HCT116 (cell line): Measurements from ENCODE around the gene XPNPEP2. TPM values are rescaled to one million over a fixed set of nuclear protein-coding genes. Genes with fewer than 3 reads are reported as not detected.

ENCODE experiments used
- ATAC-seq: fragments of 200-7000 bp; cut with Tn5 transposase; 2 replicates; pipeline ENCODE4 v1.9.1; 2020; ENCODE audit warnings: mild to moderate bottlenecking, moderate library complexity
- BruUV-seq: library from RNA; stranded (reverse); fragments of 400-500 nt; replicated peaks from 2 replicates; lab custom pipeline; 2021; lab: Mats Ljungman, UMichigan
- CTCF ChIA-PET: fragments of 300-600 bp; sonication (Branson Sonifier 250); formaldehyde crosslinking; loops from one replicate; lab custom pipeline; 2021; ENCODE audit warnings: antibody characterized with exemption; lab: Charles Lee
- POLR2A ChIA-PET: fragments of 300-600, 350-600 bp; sonication (Branson Sonifier 250); formaldehyde crosslinking; loops from one replicate; lab custom pipeline; 2021; ENCODE audit warnings: antibody characterized with exemption; lab: Charles Lee
- RAD21 ChIA-PET, 2 experiments: fragments of 300-600 bp; sonication (Branson Sonifier 250); formaldehyde crosslinking; loops; one replicate each; lab custom pipeline; 2023; ENCODE audit warnings: low total read pairs in 2 of 2; ENCODE audit not compliant: uncharacterized antibody in 2 of 2, unreplicated experiment in 2 of 2, low non-redundant PET in 1 of 2; lab: Charles Lee
- DNase-seq: peaks from one replicate; pipeline ENCODE4 v3.0.0-alpha.2; 2010; ENCODE audit warnings: low read depth, low spot score
- H2AFZ ChIP-seq: fragments of 200-600 bp; shearing (Covaris generic), sonication (generic); 2 replicates; pipeline ENCODE4 v1.6.1; 2017; ENCODE audit warnings: low read depth, mixed run types, mixed read lengths, antibody characterized with exemption, low read length; ENCODE audit not compliant: poor library complexity, severe bottlenecking
- H3K27ac ChIP-seq: 2 replicates; pipeline ENCODE4 v1.5.1; 2012; ENCODE audit warnings: low read depth, low read length
- H3K27me3 ChIP-seq: fragments of 200-600 bp; sonication (generic); 2 replicates; pipeline ENCODE4 v1.6.1; 2016; ENCODE audit warnings: mixed run types, low read length, mixed read lengths; ENCODE audit not compliant: insufficient read depth
- H3K36me3 ChIP-seq, 2 experiments: fragments of 200-500 bp in 1 of 2; fragments of 200-600 bp in 1 of 2; sonication (Bioruptor generic) in 1 of 2; sonication (generic) in 1 of 2; 2 replicates each; pipeline versions ENCODE4 v1.5.1 to v1.6.1; 2014 to 2016; ENCODE audit warnings: low read length in 2 of 2, inconsistent platforms in 1 of 2, mixed read lengths in 1 of 2, mixed run types in 1 of 2; ENCODE audit not compliant: insufficient read depth in 2 of 2, control insufficient read depth in 1 of 2
- H3K4me1 ChIP-seq, 2 experiments: fragments of 200-600 bp in 1 of 2; sonication (generic) in 1 of 2; 2 replicates each; pipeline versions ENCODE4 v1.5.1 to v1.6.1; 2012 to 2017; ENCODE audit warnings: low read length in 2 of 2, inconsistent platforms in 1 of 2, mild to moderate bottlenecking in 1 of 2, mixed read lengths in 1 of 2, mixed run types in 1 of 2, moderate library complexity in 1 of 2; ENCODE audit not compliant: insufficient read depth in 2 of 2, control insufficient read depth in 1 of 2
- H3K4me2 ChIP-seq: fragments of 200-600 bp; sonication (generic); 2 replicates; pipeline ENCODE4 v1.6.1; 2017; ENCODE audit warnings: mixed run types, low read length, mixed read lengths
- H3K4me3 ChIP-seq, 2 experiments: fragments of 200-600 bp in 1 of 2; sonication (generic) in 1 of 2; replicated peaks in 1 of 2; 2 replicates each; pipeline ENCODE4 v1.5.1; 2011 to 2016; ENCODE audit warnings: low read length in 2 of 2, control low read depth in 1 of 2, low read depth in 1 of 2, mild to moderate bottlenecking in 1 of 2, mixed read lengths in 1 of 2, mixed run types in 1 of 2
- H3K79me2 ChIP-seq: fragments of 200-600 bp; sonication (generic); 2 replicates; pipeline ENCODE4 v1.6.1; 2017; ENCODE audit warnings: mild to moderate bottlenecking, mixed run types, low read length, moderate library complexity, mixed read lengths; ENCODE audit not compliant: insufficient read depth
- H3K9ac ChIP-seq: fragments of 200-600 bp; sonication (generic); 2 replicates; pipeline ENCODE4 v1.6.1; 2016; ENCODE audit warnings: low read length, mixed read lengths
- H3K9me2 ChIP-seq: fragments of 200-600 bp; sonication (generic), shearing (Covaris generic); 2 replicates; pipeline ENCODE4 v1.6.1; 2017; ENCODE audit warnings: mixed run types, mild to moderate bottlenecking, moderate library complexity; ENCODE audit not compliant: insufficient read depth
- H3K9me3 ChIP-seq, 2 experiments: fragments of 200-500 bp in 1 of 2; fragments of 200-600 bp in 1 of 2; sonication (Bioruptor generic) in 1 of 2; sonication (generic) in 1 of 2; 2 replicates each; pipeline ENCODE4 v1.6.1; 2014 to 2017; ENCODE audit warnings: low read length in 2 of 2, mixed read lengths in 2 of 2, inconsistent platforms in 1 of 2, low read depth in 1 of 2, mild to moderate bottlenecking in 1 of 2, mixed run types in 1 of 2, moderate library complexity in 1 of 2; ENCODE audit not compliant: control insufficient read depth in 1 of 2, insufficient read depth in 1 of 2
- H4K20me1 ChIP-seq: fragments of 200-600 bp; sonication (generic), shearing (Covaris generic); 2 replicates; pipeline ENCODE4 v1.6.1; 2017; ENCODE audit warnings: mixed run types, mild to moderate bottlenecking, moderate library complexity; ENCODE audit not compliant: insufficient read depth
- ATF3 ChIP-seq: IDR thresholded peaks from 2 replicates; pipeline ENCODE4 v1.6.1; 2012
- CBX3 ChIP-seq: IDR thresholded peaks from 2 replicates; pipeline ENCODE4 v1.6.1; 2012; ENCODE audit warnings: low read depth
- CEBPB ChIP-seq: IDR thresholded peaks from 2 replicates; pipeline ENCODE4 v1.6.1; 2012; ENCODE audit warnings: low read depth
- ELF1 ChIP-seq: IDR thresholded peaks from 2 replicates; pipeline ENCODE4 v1.6.1; 2012; ENCODE audit warnings: low read depth, borderline replicate concordance
- FOSL1 ChIP-seq: IDR thresholded peaks from 2 replicates; pipeline ENCODE4 v1.6.1; 2012; ENCODE audit warnings: low read depth
- JUND ChIP-seq: IDR thresholded peaks from 2 replicates; pipeline ENCODE4 v1.6.1; 2012
- POLR2A ChIP-seq: IDR thresholded peaks from 2 replicates; pipeline ENCODE4 v1.7.0; 2011; ENCODE audit warnings: borderline replicate concordance; ENCODE audit not compliant: insufficient read depth, insufficient read length; ENCODE audit errors: extremely low read depth
- SIN3A ChIP-seq: IDR thresholded peaks from 2 replicates; pipeline ENCODE4 v1.6.1; 2012; ENCODE audit warnings: low read depth
- SRF ChIP-seq: IDR thresholded peaks from 2 replicates; pipeline ENCODE4 v1.6.1; 2012; ENCODE audit warnings: low read depth
- YY1 ChIP-seq: IDR thresholded peaks from 2 replicates; pipeline ENCODE4 v1.6.1; 2011; ENCODE audit warnings: low read length, low read depth, moderate library complexity, mild to moderate bottlenecking; ENCODE audit not compliant: insufficient replicate concordance; ENCODE audit errors: extremely low read depth
- ZFX ChIP-seq: fragments of 450-650 bp; IDR thresholded peaks from 2 replicates; pipeline ENCODE4 v1.6.1; 2017
- ZNF274 ChIP-seq: fragments of 200-500 bp; sonication (Bioruptor generic); IDR thresholded peaks from 2 replicates; pipeline ENCODE4 v1.6.1; 2014; ENCODE audit warnings: mild to moderate bottlenecking, low read depth, low read length, inconsistent platforms
- intact Hi-C: fragments of 100-400 bp; cut with micrococcal nuclease; formaldehyde crosslinking; loops from 2 replicates; pipeline ENCODE4 v1.10.0; 2022
- total RNA-seq: library from RNA; stranded (reverse); gene quantifications from one replicate; pipeline ENCODE4 v1.2.1, GENCODE V29; 2021; ENCODE audit not compliant: unreplicated experiment
- TF ChIP-seq, protein P1 (sequence below), 3 experiments: fragments of 200-600 bp in 1 of 3; sonication (generic) in 1 of 3; IDR thresholded peaks in 2 of 3; conservative IDR thresholded peaks in 1 of 3; 2 replicates each; pipeline ENCODE4 v1.5.1; 2012 to 2017; ENCODE audit warnings: low read depth in 2 of 3, low read length in 2 of 3, antibody characterized with exemption in 1 of 3, borderline replicate concordance in 1 of 3, control low read depth in 1 of 3, mild to moderate bottlenecking in 1 of 3, mixed read lengths in 1 of 3, mixed run types in 1 of 3, moderate library complexity in 1 of 3; ENCODE audit not compliant: insufficient read depth in 1 of 3

The XPNPEP2 gene
- total RNA-seq, 1 experiment from 2014 or later, result not detected

- ChIA-PET RAD21 (no interaction called here), CTCF (no interaction called here), POLR2A (no interaction called here)
- Histone ChIP-seq H4K20me1 (no peaks in the 10 kb centered on the region), H3K9me2 (no peaks in the 10 kb centered on the region), H3K27me3 (no peaks in the 10 kb centered on the region), H3K4me2 (no peak overlapping the region), H3K27ac (no peak overlapping the region), H2AFZ (no peak overlapping the region), H3K36me3 (no peaks in the 10 kb centered on the region), H3K4me1 (no peaks in the 10 kb centered on the region), H3K9me3 (no peaks in the 10 kb centered on the region), H3K9ac (no peak overlapping the region), H3K4me3 (no peak overlapping the region), H3K79me2 (no peaks in the 10 kb centered on the region)
- no TSS peak for BruUV-seq
- TF ChIP-seq FOSL1 (no peak), SRF (no peak), ZNF274 (no peak), CEBPB (no peak), YY1 (no peak), ATF3 (no peak)
- ATAC-seq (no peak), DNase-seq (no peak)
- intact Hi-C loops, result no loop called here
Measured at GRCh38 chrX:129717892-129718291, 20.9 kb upstream of the XPNPEP2 start.

- BruUV-seq, result no TSS peak
- Histone ChIP-seq H3K36me3 (no peaks in the 10 kb centered on the region), H2AFZ (no peak overlapping the region), H3K27me3 (no peaks in the 10 kb centered on the region), H3K9me2 (no peaks in the 10 kb centered on the region), H3K9ac (no peak overlapping the region), H3K4me3 (no peak overlapping the region), H3K9me3 (no peaks in the 10 kb centered on the region), H3K4me1 (no peaks in the 10 kb centered on the region), H3K27ac (no peak overlapping the region), H3K4me2 (no peak overlapping the region), H3K79me2 (no peaks in the 10 kb centered on the region), H4K20me1 (no peaks in the 10 kb centered on the region)
- POLR2A ChIA-PET, result no interaction called here
- CTCF ChIA-PET, result no interaction called here
- no peak for TF ChIP-seq CEBPB
- no peak for TF ChIP-seq ZFX
- TF ChIP-seq SRF, result no peak
- no peak for TF ChIP-seq POLR2A
- TF ChIP-seq CBX3, result no peak
- TF ChIP-seq ATF3, result no peak
- no peak for TF ChIP-seq JUND
- TF ChIP-seq ELF1, result no peak
- TF ChIP-seq, protein P1, sequence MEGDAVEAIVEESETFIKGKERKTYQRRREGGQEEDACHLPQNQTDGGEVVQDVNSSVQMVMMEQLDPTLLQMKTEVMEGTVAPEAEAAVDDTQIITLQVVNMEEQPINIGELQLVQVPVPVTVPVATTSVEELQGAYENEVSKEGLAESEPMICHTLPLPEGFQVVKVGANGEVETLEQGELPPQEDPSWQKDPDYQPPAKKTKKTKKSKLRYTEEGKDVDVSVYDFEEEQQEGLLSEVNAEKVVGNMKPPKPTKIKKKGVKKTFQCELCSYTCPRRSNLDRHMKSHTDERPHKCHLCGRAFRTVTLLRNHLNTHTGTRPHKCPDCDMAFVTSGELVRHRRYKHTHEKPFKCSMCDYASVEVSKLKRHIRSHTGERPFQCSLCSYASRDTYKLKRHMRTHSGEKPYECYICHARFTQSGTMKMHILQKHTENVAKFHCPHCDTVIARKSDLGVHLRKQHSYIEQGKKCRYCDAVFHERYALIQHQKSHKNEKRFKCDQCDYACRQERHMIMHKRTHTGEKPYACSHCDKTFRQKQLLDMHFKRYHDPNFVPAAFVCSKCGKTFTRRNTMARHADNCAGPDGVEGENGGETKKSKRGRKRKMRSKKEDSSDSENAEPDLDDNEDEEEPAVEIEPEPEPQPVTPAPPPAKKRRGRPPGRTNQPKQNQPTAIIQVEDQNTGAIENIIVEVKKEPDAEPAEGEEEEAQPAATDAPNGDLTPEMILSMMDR (IDR thresholded peaks at IDR 0.05 in 2 of 3, conservative IDR thresholded peaks at IDR 0.05 in 1 of 3; ENCODE audit: borderline replicate concordance in 1 of 3, insufficient read depth in 1 of 3, low read depth in 2 of 3, low read length in 2 of 3), result no peak
- no peak for TF ChIP-seq SIN3A
- RAD21 ChIA-PET, result no interaction called here
- intact Hi-C loops, result no loop called here
- ATAC-seq (no peak), DNase-seq (no peak)
Measured at GRCh38 chrX:129718676-129719075, 20.1 kb upstream of the XPNPEP2 start.
